Erythroblast (primary cell): Measurements from ENCODE around the gene LRIG1.

Experiments used
- GATA1 ChIP-seq: IDR thresholded peaks from 2 replicates; pipeline ENCODE4 v1.6.1; 2011; ENCODE audit warnings: low read depth, mild to moderate bottlenecking, control low read depth, low read length, moderate library complexity
- POLR2A ChIP-seq: IDR thresholded peaks from 2 replicates; pipeline ENCODE4 v1.6.1; 2011; ENCODE audit warnings: mild to moderate bottlenecking, low read length

GRCh38 chr3:66473692-66474091 lies 27.1 kb downstream of the LRIG1 start:
- no peak for TF ChIP-seq POLR2A
- TF ChIP-seq GATA1 = no peak
